Fibroblast of lung (primary cell): ENCODE data around the gene MTOR. TPM values are rescaled to one million over a fixed set of nuclear protein-coding genes. Genes with fewer than 3 reads are reported as not detected.
"Not testable (repeated sequence)": the region's sequence is repeated elsewhere in the genome, so short reads cannot be mapped to it uniquely, and the experiment has no call there.

Experiments used
- DNase-seq, 2 donors: peaks; one replicate each; pipeline versions ENCODE4 v3.0.0 to v3.0.0-alpha.2; 2010; ENCODE audit warnings: low read depth in 2 of 2
- H2AFZ ChIP-seq: 2 replicates; pipeline ENCODE4 v1.5.1; 2012; ENCODE audit warnings: low read length, control low read depth, inconsistent platforms
- H3K27ac ChIP-seq: 2 replicates; pipeline ENCODE4 v1.5.1; 2011; ENCODE audit warnings: low read length, control low read depth; ENCODE audit not compliant: insufficient read depth
- H3K27me3 ChIP-seq: 2 replicates; pipeline ENCODE4 v1.5.1; 2011; ENCODE audit warnings: mild to moderate bottlenecking, low read length; ENCODE audit not compliant: control insufficient read depth, insufficient read depth
- H3K36me3 ChIP-seq: 2 replicates; pipeline ENCODE4 v1.5.1; 2011; ENCODE audit warnings: low read length; ENCODE audit not compliant: control insufficient read depth, insufficient read depth
- H3K4me1 ChIP-seq: 2 replicates; pipeline ENCODE4 v1.5.1; 2011; ENCODE audit warnings: low read length; ENCODE audit not compliant: control insufficient read depth, insufficient read depth; ENCODE audit errors: extremely low read depth
- H3K4me2 ChIP-seq: 2 replicates; pipeline ENCODE4 v1.5.1; 2011; ENCODE audit warnings: low read length, control low read depth; ENCODE audit not compliant: insufficient read depth; ENCODE audit errors: extremely low read depth
- H3K4me3 ChIP-seq, 4 experiments: fragments of 200-600 bp in 1 of 4; sonication (generic) in 1 of 4; replicated peaks in 1 of 4; 2 replicates each; pipeline ENCODE4 v1.5.1; 2011 to 2016; ENCODE audit warnings: low read length in 4 of 4, low read depth in 3 of 4, mild to moderate bottlenecking in 3 of 4, control low read depth in 2 of 4, inconsistent platforms in 1 of 4, mixed read lengths in 1 of 4; ENCODE audit not compliant: insufficient read depth in 1 of 4; ENCODE audit errors: control extremely low read depth in 1 of 4
- H3K79me2 ChIP-seq: 2 replicates; pipeline ENCODE4 v1.5.1; 2012; ENCODE audit warnings: mild to moderate bottlenecking, low read length, inconsistent platforms; ENCODE audit not compliant: control insufficient read depth, insufficient read depth
- H3K9ac ChIP-seq: 2 replicates; pipeline ENCODE4 v1.5.1; 2011; ENCODE audit warnings: mild to moderate bottlenecking, low read length, control low read depth; ENCODE audit not compliant: insufficient read depth
- H3K9me3 ChIP-seq: 2 replicates; pipeline ENCODE4 v1.5.1; 2012; ENCODE audit warnings: low read depth, low read length; ENCODE audit not compliant: control insufficient read depth, insufficient read depth
- H4K20me1 ChIP-seq: 2 replicates; pipeline ENCODE4 v1.5.1; 2011; ENCODE audit warnings: low read length; ENCODE audit not compliant: control insufficient read depth, insufficient read depth; ENCODE audit errors: extremely low read depth
- CTCF ChIP-seq, 2 donors: IDR thresholded peaks in 1 of 2; conservative IDR thresholded peaks in 1 of 2; 1 replicate in 1 of 2; 2 replicates in 1 of 2; pipeline ENCODE4 v1.5.1; 2011 to 2012; ENCODE audit warnings: low read length in 2 of 2, control low read depth in 1 of 2, inconsistent platforms in 1 of 2, low read depth in 1 of 2, mild to moderate bottlenecking in 1 of 2
- EZH2 ChIP-seq: IDR thresholded peaks from 2 replicates; pipeline ENCODE4 v1.5.1; 2012; ENCODE audit warnings: low read length, control low read depth, mild to moderate bottlenecking; ENCODE audit errors: missing control alignments
- polyA plus RNA-seq, 2 donors: library from polyadenylated mRNA; depleted of rRNA in 1 of 2; stranded (reverse) in 1 of 2; unstranded in 1 of 2; fragments of >200 nt; gene quantifications; 2 replicates each; pipeline ENCODE4 v1.2.1, GENCODE V29; 2011 to 2012; ENCODE audit warnings: missing spikeins in 1 of 2
- total RNA-seq: library from RNA; depleted of rRNA; stranded (reverse); fragments of >200 nt; gene quantifications from 2 replicates; pipeline ENCODE4 v1.2.1, GENCODE V29; 2014

The MTOR gene
- total and polyA plus RNA-seq, 2 donors (not counting 1 experiment from before 2014, with no cell fraction given) = 20.2 to 36.2 TPM

GRCh38 chr1:11301601-11302000, 39.2 kb upstream of the MTOR start:
- H3K4me1 ChIP-seq = no peaks in the 10 kb centered on the region
- H3K4me3 ChIP-seq = no peak overlapping the region
- no peaks in the 10 kb centered on the region for H3K36me3 ChIP-seq
- no peak overlapping the region for H3K27ac ChIP-seq
- no peak for TF ChIP-seq EZH2
- no peak for DNase-seq
- H3K79me2 ChIP-seq = no peaks in the 10 kb centered on the region
- H3K9me3 ChIP-seq = no peaks in the 10 kb centered on the region
- H4K20me1 ChIP-seq = no peaks in the 10 kb centered on the region
- H2AFZ ChIP-seq = no peak overlapping the region
- no peak overlapping the region for H3K9ac ChIP-seq
- no peaks in the 10 kb centered on the region for H3K27me3 ChIP-seq
- H3K4me2 ChIP-seq = no peak overlapping the region

- no peak overlapping the region for H3K27ac ChIP-seq
- H3K4me3 ChIP-seq = no peak overlapping the region
- no peak overlapping the region for H3K4me2 ChIP-seq
- no peak for TF ChIP-seq EZH2
- no peak for TF ChIP-seq CTCF (conservative IDR thresholded peaks at IDR 0.05 in 1 of 2, IDR thresholded peaks at IDR 0.05 in 1 of 2; ENCODE audit: low read depth in 1 of 2, low read length in 2 of 2)
- no peaks in the 10 kb centered on the region for H3K36me3 ChIP-seq
- H3K4me1 ChIP-seq = no peaks in the 10 kb centered on the region
- H2AFZ ChIP-seq = no peak overlapping the region
- no peaks in the 10 kb centered on the region for H3K27me3 ChIP-seq
- no peak overlapping the region for H3K9ac ChIP-seq
- no peaks in the 10 kb centered on the region for H3K9me3 ChIP-seq
- H3K79me2 ChIP-seq = no peaks in the 10 kb centered on the region
- no peaks in the 10 kb centered on the region for H4K20me1 ChIP-seq
- DNase-seq = no peak
These were observed 36.8 kb upstream of the MTOR start for GRCh38 chr1:11299225-11299574.

- Histone ChIP-seq H2AFZ (no peak overlapping the region), H3K4me1 (no peaks in the 10 kb centered on the region), H3K9ac (no peak overlapping the region), H3K27ac (no peak overlapping the region), H3K4me3 (no peak overlapping the region), H3K4me2 (no peak overlapping the region), H4K20me1 (no peaks in the 10 kb centered on the region), H3K36me3 (no peaks in the 10 kb centered on the region), H3K79me2 (no peaks in the 10 kb centered on the region), H3K9me3 (no peaks in the 10 kb centered on the region), H3K27me3 (no peaks in the 10 kb centered on the region)
- no peak for TF ChIP-seq CTCF (conservative IDR thresholded peaks at IDR 0.05 in 1 of 2, IDR thresholded peaks at IDR 0.05 in 1 of 2; ENCODE audit: low read depth in 1 of 2, low read length in 2 of 2)
- TF ChIP-seq EZH2 = no peak
- DNase-seq = no peak
These were observed 36.3 kb upstream of the MTOR start for GRCh38 chr1:11298390-11299224.

GRCh38 chr1:11297774-11298173, 35.4 kb upstream of the MTOR start:
- not testable (repeated sequence) for H3K79me2 ChIP-seq, H3K9ac ChIP-seq, H3K9me3 ChIP-seq, H3K36me3 ChIP-seq, H4K20me1 ChIP-seq, H3K4me3 ChIP-seq, H3K4me2 ChIP-seq, DNase-seq, H2AFZ ChIP-seq, H3K27ac ChIP-seq, H3K4me1 ChIP-seq, H3K27me3 ChIP-seq
